ENCODE data around the gene BICRA.
"Not testable (repeated sequence)": the region's sequence is repeated elsewhere in the genome, so short reads cannot be mapped to it uniquely, and the experiment has no call there.

The BICRA gene

GRCh38 chr19:47694466-47695273 is 85.7 kb downstream of the BICRA start:
- no peak for DNase-seq

DNA sequence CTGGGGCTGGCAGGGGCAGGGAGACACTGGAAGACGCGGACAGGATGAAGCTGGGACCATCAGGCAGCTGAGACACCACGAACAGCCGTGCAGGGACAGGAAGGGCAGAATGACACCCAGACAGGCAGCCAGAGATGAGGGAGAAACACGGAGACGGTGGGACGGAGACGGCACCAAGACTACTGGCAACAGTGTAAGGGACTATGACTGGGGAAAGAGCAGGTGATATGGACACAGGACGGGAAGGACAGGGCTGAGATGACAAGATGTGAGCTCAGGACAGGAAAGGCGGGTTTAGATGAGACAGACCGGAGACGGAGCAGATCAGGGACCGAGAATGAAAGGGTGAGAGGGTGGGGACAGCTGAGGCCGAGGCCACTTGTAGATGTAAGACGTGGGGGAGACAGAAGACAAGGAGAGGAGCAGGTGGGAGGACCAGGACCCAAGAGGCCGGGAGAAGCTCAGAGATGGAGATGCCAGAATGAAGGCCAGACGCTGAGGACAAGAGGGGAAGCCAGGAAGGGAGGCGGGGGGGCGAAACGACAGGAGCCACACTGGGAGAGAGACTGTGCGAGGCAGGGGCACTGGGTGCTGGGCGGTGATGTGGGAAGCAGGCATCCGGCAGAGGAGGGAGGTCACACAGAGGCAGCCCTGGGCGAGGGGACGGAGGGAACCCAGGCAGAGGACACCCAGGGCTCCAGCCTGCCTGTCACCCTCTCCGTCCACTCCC is 86.8 kb downstream of the BICRA start:
- no peak for DNase-seq

GRCh38 chr19:47696635-47697034 is 87.7 kb downstream of the BICRA start:
- no peak for DNase-seq

DNA sequence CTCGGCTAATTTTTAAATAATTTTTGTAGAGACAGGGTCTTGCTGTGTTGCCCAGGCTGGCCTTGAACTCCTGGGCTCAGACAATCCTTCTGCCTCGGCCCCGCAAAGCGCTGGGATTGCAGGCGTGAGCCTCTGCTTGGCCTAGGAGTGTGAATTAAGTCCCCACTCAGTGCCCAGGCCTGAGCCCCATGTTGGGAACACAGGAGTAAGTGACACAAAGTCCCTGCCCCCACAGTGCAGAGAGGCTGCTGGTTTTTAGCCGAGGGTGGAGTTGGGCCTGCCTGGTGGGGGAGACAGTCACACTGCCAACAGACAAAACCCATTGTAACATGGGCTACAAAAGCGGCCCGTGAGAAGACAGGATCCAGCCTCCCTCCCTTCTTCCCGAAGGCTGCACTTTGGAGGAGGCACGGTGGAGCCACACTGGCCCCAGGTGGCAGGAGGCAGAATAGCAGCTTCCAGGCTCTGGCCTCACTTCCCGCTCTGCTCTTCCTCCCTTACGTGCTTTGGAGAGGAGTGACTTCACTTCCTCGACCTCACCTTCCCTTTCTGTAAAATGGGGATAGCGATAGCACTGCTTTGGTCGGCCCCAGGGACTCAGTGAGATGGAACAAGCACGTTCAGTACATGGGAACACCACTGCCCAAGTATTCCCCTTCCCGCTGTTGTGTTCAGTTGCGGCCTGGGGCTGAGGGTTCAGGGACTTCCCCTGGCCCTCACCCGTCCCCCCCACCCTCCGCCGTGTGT is 89.1 kb downstream of the BICRA start:
- DNase-seq, result peak; percentile 37 to 43

- no peak for DNase-seq
Observed at GRCh38 chr19:47698631-47699359, 89.9 kb downstream of the BICRA start.

DNA sequence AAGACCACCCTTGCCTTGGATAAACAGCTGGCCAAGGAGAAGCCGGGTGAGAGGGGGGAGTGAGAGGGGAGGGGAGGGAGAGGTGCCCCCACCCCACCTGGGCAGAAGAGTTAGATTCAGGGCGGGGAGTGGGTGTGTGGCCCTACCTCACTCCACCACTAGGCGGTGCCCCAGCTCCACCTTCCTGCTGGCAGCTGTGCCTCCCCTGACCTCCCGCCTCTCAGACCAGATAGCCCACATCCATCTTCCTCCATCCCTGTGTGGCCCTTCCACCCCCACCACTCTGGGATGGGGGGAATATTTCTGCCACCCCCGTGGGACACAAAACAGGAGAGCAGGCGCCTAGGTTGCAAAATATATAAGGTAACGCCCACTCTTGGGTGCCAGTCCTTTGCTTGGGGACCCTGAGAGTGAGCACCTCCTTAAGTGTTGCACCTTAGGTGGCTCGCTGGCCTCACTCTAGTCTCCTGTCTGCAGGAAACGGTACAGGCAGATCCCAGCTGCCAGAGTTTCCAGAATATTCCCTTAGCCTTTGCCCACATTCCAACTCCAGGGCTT is 90.5 kb downstream of the BICRA start:
- DNase-seq, result peak; percentile 33 to 52

- DNase-seq, result no peak
Observed at GRCh38 chr19:47700934-47701716, 92.2 kb downstream of the BICRA start.

DNA sequence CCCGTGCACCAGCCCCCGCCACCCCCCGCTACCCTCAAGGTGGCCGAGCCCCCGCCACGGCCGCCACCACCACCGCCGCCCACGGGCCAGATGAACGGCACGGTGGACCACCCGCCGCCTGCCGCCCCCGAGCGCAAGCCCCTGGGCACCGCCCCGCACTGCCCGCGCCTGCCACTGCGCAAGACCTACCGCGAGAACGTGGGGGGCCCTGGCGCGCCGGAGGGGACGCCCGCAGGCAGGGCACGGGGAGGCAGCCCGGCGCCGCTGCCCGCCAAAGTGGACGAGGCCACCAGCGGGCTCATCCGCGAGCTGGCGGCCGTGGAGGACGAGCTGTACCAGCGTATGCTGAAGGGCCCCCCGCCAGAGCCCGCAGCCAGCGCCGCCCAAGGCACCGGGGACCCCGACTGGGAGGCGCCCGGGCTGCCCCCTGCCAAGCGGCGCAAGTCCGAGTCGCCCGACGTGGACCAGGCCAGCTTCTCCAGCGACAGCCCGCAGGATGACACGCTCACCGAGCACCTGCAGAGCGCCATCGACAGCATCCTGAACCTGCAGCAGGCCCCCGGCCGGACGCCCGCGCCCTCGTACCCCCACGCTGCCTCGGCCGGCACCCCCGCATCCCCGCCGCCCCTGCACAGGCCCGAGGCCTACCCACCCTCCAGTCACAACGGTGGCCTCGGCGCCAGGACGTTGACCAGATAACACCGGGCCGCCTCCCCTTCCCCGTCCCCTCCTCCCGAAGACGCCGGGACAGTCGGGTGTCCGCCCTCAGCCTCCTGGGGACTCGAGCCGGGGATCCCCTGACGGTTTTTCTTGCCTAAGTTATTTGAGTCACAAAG is 93.0 kb downstream of the BICRA start:
- DNase-seq, result no peak

DNA sequence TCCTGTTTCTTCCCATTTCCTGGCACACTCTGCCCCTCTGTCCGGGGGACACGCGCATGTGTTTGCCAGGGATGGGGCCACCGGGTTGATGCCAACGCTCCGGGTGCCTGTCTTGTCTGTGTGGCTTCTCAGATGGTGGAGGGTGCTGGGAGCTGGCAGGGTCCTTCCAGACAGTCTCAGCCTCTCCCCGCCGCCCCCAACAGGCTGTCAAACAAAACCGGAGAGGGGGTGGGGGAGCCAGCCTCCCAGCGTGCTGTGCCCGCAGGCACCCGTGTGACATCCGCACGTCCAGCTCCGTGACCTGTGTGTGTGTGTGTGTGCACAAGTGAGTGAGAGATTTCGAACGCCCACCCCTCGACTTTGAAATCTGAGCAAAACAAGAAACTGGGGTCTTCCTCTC is 93.7 kb downstream of the BICRA start:
- no peak for DNase-seq

DNA sequence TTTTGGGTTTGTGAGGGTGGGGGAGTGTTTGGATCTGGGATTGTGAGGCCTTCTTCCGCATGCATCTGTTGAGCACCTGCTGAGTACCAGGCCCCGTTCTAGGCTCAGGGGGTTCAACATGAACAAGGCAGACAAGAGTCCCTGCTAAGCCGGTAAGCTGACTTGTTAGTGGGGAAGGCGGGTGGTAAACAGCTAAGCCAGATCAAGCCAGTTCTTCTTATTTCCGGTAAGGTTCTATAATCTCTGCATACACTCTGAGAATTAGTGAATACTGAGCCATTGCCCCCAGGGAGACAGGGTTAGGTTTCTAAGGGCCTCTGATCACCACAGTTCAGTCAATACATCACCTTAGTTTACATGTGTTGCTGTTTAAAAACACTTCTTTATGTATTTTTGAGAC is 94.4 kb downstream of the BICRA start:
- DNase-seq, result no peak

DNA sequence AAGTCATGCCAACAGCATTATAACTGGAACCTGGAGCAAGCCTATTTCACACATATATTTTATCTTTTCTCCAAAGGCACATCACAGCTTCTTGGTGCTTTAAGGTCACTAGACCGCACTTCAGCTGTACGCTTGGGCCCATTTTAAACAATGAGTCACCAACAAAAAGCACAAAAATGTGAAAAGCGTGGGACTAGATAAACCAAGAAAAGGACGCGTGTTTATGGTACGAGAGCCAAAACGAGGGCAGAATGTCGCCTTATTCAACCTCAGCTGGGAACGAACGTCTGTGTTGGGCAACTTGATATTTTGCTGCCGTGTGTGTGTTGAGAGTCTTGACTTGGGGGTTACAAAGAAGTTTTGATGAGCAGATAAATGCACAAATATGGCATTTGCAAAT is 95.1 kb downstream of the BICRA start:
- DNase-seq, result no peak

DNA sequence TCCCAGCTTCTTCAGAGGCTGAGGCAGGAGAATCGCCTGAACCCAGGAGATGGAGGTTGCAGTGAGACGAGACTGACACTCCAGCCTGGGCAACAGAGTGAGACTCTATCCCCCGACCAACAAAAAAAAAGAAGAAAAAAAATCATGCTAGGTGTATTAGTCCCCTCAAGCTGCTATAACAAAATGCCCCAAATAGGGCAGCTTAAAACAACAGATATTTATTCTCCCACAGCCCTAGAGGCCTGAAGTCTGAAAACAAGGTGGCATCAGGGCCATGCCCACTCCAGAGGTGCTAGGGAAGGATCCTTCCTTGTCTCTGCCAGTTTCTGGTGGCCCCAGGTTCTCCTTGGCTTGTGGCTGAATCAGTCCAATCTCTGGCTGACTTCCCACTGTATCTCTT is 95.7 kb downstream of the BICRA start:
- DNase-seq, result no peak

GRCh38 chr19:47707135-47707925 is 98.4 kb downstream of the BICRA start:
- DNase-seq, result peak; percentile 64 to 74

GRCh38 chr19:47711652-47712242 is 102.8 kb downstream of the BICRA start:
- DNase-seq, result no peak

GRCh38 chr19:47713046-47714021 is 104.4 kb downstream of the BICRA start, which contains the start of gene EHD2:
Gene EHD2 (plus strand): TSS chr19:47713422. CDS start chr19:47716613, 3,191 bp downstream.
- peak; percentile 27 to 29 for DNase-seq

DNA sequence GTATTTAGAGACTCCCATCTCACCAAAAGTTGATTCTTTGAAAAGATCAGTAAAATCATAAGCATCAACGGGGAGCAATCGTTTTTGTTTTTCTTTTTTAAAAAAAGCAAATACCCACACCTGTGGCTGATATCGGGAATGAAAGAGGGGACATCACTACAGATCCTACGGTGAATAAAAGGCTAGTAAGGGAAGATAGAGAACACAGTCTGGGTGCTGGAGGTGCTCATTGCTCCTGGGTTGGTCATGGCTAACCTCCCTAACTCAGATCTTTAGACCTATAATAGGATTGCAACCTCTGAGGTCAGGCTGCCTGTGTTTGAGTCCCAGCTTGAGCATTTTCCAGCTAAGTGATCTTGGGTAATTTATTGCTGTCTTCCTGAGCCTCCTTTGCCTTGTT is 105.4 kb downstream of the BICRA start:
- DNase-seq, result no peak

GRCh38 chr19:47714855-47715254 is 105.9 kb downstream of the BICRA start:
- DNase-seq, result not testable (repeated sequence)

Measured in activated CD4-positive, alpha-beta T cell treated with anti-CD3 and anti-CD28 coated beads for 4 hours (primary cell).